Loucy (cell line): ENCODE results near the gene SLC39A11.
A peak's percentile ranks its signal among the peaks of the same experiment; 100 is the strongest.
"Not testable (repeated sequence)": the region's sequence is repeated elsewhere in the genome, so short reads cannot be mapped to it uniquely, and the experiment has no call there.

Experiments
- H2AFZ ChIP-seq: fragments of 200-600 bp; sonication (generic); 2 replicates; pipeline ENCODE4 v1.6.0; 2016; ENCODE audit warnings: antibody characterized with exemption, mild to moderate bottlenecking, low read length, moderate library complexity
- H3F3A ChIP-seq: fragments of 200-600 bp; 2 replicates; pipeline ENCODE4 v1.6.0; 2016; ENCODE audit warnings: antibody characterized with exemption, low read depth, mild to moderate bottlenecking
- H3K27me3 ChIP-seq: fragments of 200-600 bp; sonication (generic); 2 replicates; pipeline ENCODE4 v1.6.1; 2014; ENCODE audit warnings: low read length, mild to moderate bottlenecking; ENCODE audit not compliant: insufficient read depth, poor library complexity, severe bottlenecking
- H3K36me3 ChIP-seq: fragments of 200-600 bp; sonication (generic); 2 replicates; pipeline ENCODE4 v1.6.1; 2016; ENCODE audit warnings: low read length; ENCODE audit not compliant: insufficient read depth
- H3K4me1 ChIP-seq: fragments of 200-600 bp; sonication (generic); 2 replicates; pipeline ENCODE4 v1.5.1; 2014; ENCODE audit warnings: low read length, mild to moderate bottlenecking; ENCODE audit not compliant: insufficient read depth, poor library complexity, severe bottlenecking
- H3K4me2 ChIP-seq: fragments of 200-600 bp; sonication (generic); 2 replicates; pipeline ENCODE4 v1.6.0; 2014; ENCODE audit warnings: antibody characterized with exemption, low read length, low read depth, mild to moderate bottlenecking; ENCODE audit not compliant: poor library complexity, severe bottlenecking
- H3K4me3 ChIP-seq: fragments of 200-600 bp; sonication (generic); 2 replicates; pipeline ENCODE4 v1.5.1; 2014; ENCODE audit warnings: low read length, mild to moderate bottlenecking, mixed read lengths; ENCODE audit not compliant: poor library complexity, severe bottlenecking
- H3K79me2 ChIP-seq: fragments of 200-600 bp; sonication (generic); 2 replicates; pipeline ENCODE4 v1.6.1; 2014; ENCODE audit warnings: low read length; ENCODE audit not compliant: insufficient read depth
- H3K9ac ChIP-seq: fragments of 200-600 bp; sonication (generic); 2 replicates; pipeline ENCODE4 v1.6.0; 2014; ENCODE audit warnings: mild to moderate bottlenecking, low read depth, low read length, moderate library complexity; ENCODE audit not compliant: poor library complexity, severe bottlenecking
- H3K9me2 ChIP-seq: fragments of 200-600 bp; sonication (generic); replicated peaks from 2 replicates; pipeline ENCODE4 v1.6.1; 2016; ENCODE audit warnings: low read depth, low read length, mixed read lengths
- H3K9me3 ChIP-seq: fragments of 200-600 bp; sonication (generic); 2 replicates; pipeline ENCODE4 v1.6.1; 2014; ENCODE audit warnings: mild to moderate bottlenecking, antibody characterized with exemption, low read length, low read depth; ENCODE audit not compliant: insufficient read depth
- H4K20me1 ChIP-seq: fragments of 200-600 bp; sonication (generic); 2 replicates; pipeline ENCODE4 v1.6.0; 2014; ENCODE audit warnings: antibody characterized with exemption, low read length, mild to moderate bottlenecking; ENCODE audit not compliant: insufficient read depth, poor library complexity, severe bottlenecking
- EZH2phosphoT487 ChIP-seq: fragments of 200-600 bp; IDR thresholded peaks from 2 replicates; pipeline ENCODE4 v1.6.1; 2018; ENCODE audit warnings: antibody characterized with exemption, mild to moderate bottlenecking, moderate library complexity, borderline replicate concordance
- TF ChIP-seq, protein P1 (sequence below): fragments of 200-600 bp; sonication (generic); conservative IDR thresholded peaks from 2 replicates; pipeline ENCODE4 v1.5.1; 2014; ENCODE audit warnings: mild to moderate bottlenecking, antibody characterized with exemption, low read length

Gene SLC39A11

DNA sequence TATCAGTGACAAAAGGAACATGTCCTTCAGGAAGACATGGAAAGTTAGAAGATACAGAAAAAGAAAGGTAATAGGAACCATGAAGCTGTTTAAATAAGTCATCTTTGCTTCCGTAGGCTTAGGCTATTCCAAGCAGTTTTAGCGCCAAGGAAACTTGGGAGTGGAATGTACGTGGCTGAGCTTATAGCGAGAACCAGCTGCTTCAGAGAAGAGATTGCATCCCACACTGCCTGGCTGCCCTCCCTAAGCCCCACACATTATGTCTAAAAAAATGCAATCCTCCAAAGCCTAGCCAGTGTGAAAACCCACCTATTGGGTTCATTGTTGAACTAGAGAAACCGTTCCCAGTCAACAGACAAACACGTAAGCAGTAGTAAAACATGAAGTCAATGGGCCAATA, 149.9 kb downstream of the SLC39A11 start:
- H3K27me3 ChIP-seq: no peaks in the 10 kb centered on the region
- no peak for TF ChIP-seq EZH2phosphoT487
- H3K4me1 ChIP-seq: no peaks in the 10 kb centered on the region
- H3K79me2 ChIP-seq: no peaks in the 10 kb centered on the region
- no peaks in the 10 kb centered on the region for H3K9me2 ChIP-seq
- peaks cover 22% of the 10 kb centered on the region; the same call in 1 of the 2 replicates for H3K36me3 ChIP-seq
- no peaks in the 10 kb centered on the region for H3F3A ChIP-seq
- peak overlapping the region; percentile 23 for H3K4me2 ChIP-seq
- no peak overlapping the region for H3K4me3 ChIP-seq
- no peaks in the 10 kb centered on the region for H4K20me1 ChIP-seq
- no peaks in the 10 kb centered on the region for H3K9me3 ChIP-seq
- no peak overlapping the region for H3K9ac ChIP-seq
- no peak overlapping the region for H2AFZ ChIP-seq

DNA sequence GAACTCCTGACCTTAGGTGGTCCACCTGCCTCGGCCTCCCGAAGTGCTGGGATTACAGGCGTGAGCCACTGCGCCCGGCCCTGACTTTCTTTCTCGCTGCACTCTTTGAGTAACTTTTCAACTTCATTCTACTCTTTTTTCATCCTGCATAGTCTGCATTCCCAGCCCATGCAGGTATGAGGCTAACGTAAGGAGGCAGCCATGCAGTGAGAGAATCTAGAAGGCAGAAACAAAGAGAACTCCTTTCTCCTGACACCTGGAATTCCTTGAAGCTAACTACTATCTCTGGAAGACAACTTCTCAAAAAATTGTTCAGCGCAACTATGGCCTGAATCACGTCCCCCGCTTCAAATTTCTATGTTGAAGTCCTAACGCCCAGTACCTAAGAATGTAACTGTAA, 152.0 kb downstream of the SLC39A11 start:
- Histone ChIP-seq H3K4me3 (no peak overlapping the region), H2AFZ (no peak overlapping the region), H3K79me2 (no peaks in the 10 kb centered on the region), H3K36me3 (peaks cover 16% of the 10 kb centered on the region; the same call in 1 of the 2 replicates), H3K9me2 (no peaks in the 10 kb centered on the region), H4K20me1 (no peaks in the 10 kb centered on the region), H3K27me3 (no peaks in the 10 kb centered on the region), H3F3A (no peaks in the 10 kb centered on the region), H3K9me3 (no peaks in the 10 kb centered on the region), H3K9ac (no peak overlapping the region), H3K4me2 (no peak overlapping the region), H3K4me1 (no peaks in the 10 kb centered on the region)
- no peak for TF ChIP-seq EZH2phosphoT487
- TF ChIP-seq, protein P1, sequence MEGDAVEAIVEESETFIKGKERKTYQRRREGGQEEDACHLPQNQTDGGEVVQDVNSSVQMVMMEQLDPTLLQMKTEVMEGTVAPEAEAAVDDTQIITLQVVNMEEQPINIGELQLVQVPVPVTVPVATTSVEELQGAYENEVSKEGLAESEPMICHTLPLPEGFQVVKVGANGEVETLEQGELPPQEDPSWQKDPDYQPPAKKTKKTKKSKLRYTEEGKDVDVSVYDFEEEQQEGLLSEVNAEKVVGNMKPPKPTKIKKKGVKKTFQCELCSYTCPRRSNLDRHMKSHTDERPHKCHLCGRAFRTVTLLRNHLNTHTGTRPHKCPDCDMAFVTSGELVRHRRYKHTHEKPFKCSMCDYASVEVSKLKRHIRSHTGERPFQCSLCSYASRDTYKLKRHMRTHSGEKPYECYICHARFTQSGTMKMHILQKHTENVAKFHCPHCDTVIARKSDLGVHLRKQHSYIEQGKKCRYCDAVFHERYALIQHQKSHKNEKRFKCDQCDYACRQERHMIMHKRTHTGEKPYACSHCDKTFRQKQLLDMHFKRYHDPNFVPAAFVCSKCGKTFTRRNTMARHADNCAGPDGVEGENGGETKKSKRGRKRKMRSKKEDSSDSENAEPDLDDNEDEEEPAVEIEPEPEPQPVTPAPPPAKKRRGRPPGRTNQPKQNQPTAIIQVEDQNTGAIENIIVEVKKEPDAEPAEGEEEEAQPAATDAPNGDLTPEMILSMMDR: no peak

GRCh38 chr17:72938482-72938881, 154.0 kb downstream of the SLC39A11 start:
- no peaks in the 10 kb centered on the region for H3K27me3 ChIP-seq
- H3K4me1 ChIP-seq: no peaks in the 10 kb centered on the region
- H3K9me2 ChIP-seq: no peaks in the 10 kb centered on the region
- no peaks in the 10 kb centered on the region for H3K9me3 ChIP-seq
- no peak overlapping the region for H3K4me2 ChIP-seq
- no peak overlapping the region for H3K4me3 ChIP-seq
- no peak overlapping the region for H2AFZ ChIP-seq
- no peak overlapping the region for H3K9ac ChIP-seq
- 0 out of 2 replicates have a peak, but pooled peaks cover 5% of the 10 kb centered on the region for H3K36me3 ChIP-seq
- TF ChIP-seq EZH2phosphoT487: no peak
- TF ChIP-seq, protein P1: no peak
- no peaks in the 10 kb centered on the region for H3K79me2 ChIP-seq
- H3F3A ChIP-seq: no peaks in the 10 kb centered on the region
- H4K20me1 ChIP-seq: no peaks in the 10 kb centered on the region

GRCh38 chr17:72937707-72938106, 154.8 kb downstream of the SLC39A11 start:
- TF ChIP-seq EZH2phosphoT487: no peak
- TF ChIP-seq, protein P1: no peak
- Histone ChIP-seq H3K9me3 (no peaks in the 10 kb centered on the region), H3F3A (no peaks in the 10 kb centered on the region), H3K79me2 (no peaks in the 10 kb centered on the region), H2AFZ (no peak overlapping the region), H3K4me1 (no peaks in the 10 kb centered on the region), H3K27me3 (no peaks in the 10 kb centered on the region), H3K9me2 (no peaks in the 10 kb centered on the region), H3K36me3 (0 out of 2 replicates have a peak, but pooled peaks cover 5% of the 10 kb centered on the region), H3K4me3 (no peak overlapping the region), H3K4me2 (no peak overlapping the region), H3K9ac (no peak overlapping the region), H4K20me1 (no peaks in the 10 kb centered on the region)

DNA sequence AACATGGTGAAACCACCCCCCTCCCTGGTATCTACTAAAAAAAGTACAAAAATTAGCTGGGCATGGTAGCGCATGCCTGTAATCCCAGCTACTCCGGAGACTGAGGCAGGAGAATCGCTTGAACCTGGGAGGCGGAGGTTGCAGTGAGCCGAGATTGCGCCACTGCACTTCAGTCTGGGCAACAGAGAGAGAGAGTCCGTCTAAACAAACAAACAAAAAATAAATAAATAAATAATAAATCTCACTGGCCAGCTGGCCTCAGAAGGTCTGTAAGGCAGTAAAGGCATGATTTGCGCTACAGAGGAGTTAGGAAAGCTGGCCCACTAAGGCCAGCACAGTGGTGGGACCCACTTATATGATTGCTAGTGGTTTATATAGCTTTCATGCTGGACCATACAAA, 155.2 kb downstream of the SLC39A11 start:
- not testable (repeated sequence) for H3K4me3 ChIP-seq, H3K36me3 ChIP-seq, H3K9me3 ChIP-seq, H3K9ac ChIP-seq, H3K4me1 ChIP-seq, H3F3A ChIP-seq, H2AFZ ChIP-seq, H3K79me2 ChIP-seq, H3K9me2 ChIP-seq, H3K27me3 ChIP-seq, H3K4me2 ChIP-seq, H4K20me1 ChIP-seq
